ENCODE results near the gene TAMALIN. TPM values are rescaled to one million over a fixed set of nuclear protein-coding genes. Genes with fewer than 3 reads are reported as not detected.

The TAMALIN gene
- 2.8 and 4.0 TPM in 2 replicates for total RNA-seq (2014; rRNA removed; shearing (Covaris generic))

GRCh38 chr12:52006726-52007157 lies at the start of gene TAMALIN:
Gene TAMALIN, plus strand, starts transcription at chr12:52006946. Its CDS starts 74 bp downstream, at chr12:52007020.

GRCh38 chr12:52050758-52051541 lies 44.2 kb downstream of the TAMALIN start, which contains the start of gene NR4A1:
Gene NR4A1, plus strand, starts transcription at chr12:52051442. Its CDS starts 2,887 bp downstream, at chr12:52054329.

Small RNA genes within 50 kb of the gene (small RNA-seq; reads per million reads assigned to genes)
- not detected for gene RNU6-574P

Other genes with a start within 250 kb of the TAMALIN start
- gene FIGNL2, start 158.2 kb upstream of the TAMALIN start, total RNA-seq (2014; rRNA removed; shearing (Covaris generic)): not detected in 2 replicates
- gene ANKRD33, start 118.8 kb upstream of the TAMALIN start, total RNA-seq (2014; rRNA removed; shearing (Covaris generic)): not detected in 2 replicates
- 0.16 and 0.53 TPM in 2 replicates for gene ACVRL1, start 99.4 kb upstream of the TAMALIN start, total RNA-seq (2014; rRNA removed; shearing (Covaris generic))
- 8.2 and 11.9 TPM in 2 replicates for gene ACVR1B, start 55.2 kb upstream of the TAMALIN start, total RNA-seq (2014; rRNA removed; shearing (Covaris generic))
- 79.1 and 101 TPM in 2 replicates for gene NR4A1, start 44.5 kb downstream of the TAMALIN start, total RNA-seq (2014; rRNA removed; shearing (Covaris generic))
- gene ATG101, start 63.0 kb downstream of the TAMALIN start, total RNA-seq (2014; rRNA removed; shearing (Covaris generic)): 199 and 233 TPM in 2 replicates
- gene SMIM41, start 72.8 kb downstream of the TAMALIN start, total RNA-seq (2014; rRNA removed; shearing (Covaris generic)): 0.58 and 0.72 TPM in 2 replicates
- 40.8 and 49.9 TPM in 2 replicates for gene KRT80, start 185.1 kb downstream of the TAMALIN start, total RNA-seq (2014; rRNA removed; shearing (Covaris generic))
- gene KRT7, start 226.3 kb downstream of the TAMALIN start, total RNA-seq (2014; rRNA removed; shearing (Covaris generic)): 31.9 and 37.9 TPM in 2 replicates